SK-N-SH (cell line): Measurements from ENCODE around the gene HAUS8. TPM values are rescaled to one million over a fixed set of nuclear protein-coding genes. Genes with fewer than 3 reads are reported as not detected.
A peak's percentile ranks its signal among the peaks of the same experiment; 100 is the strongest.

ENCODE experiments used
- CTCF ChIA-PET: fragments of 300-600, 350-600 bp; formaldehyde crosslinking; extraction: SDS; loops from one replicate; lab custom pipeline; 2021; lab: Yijun Ruan, JAX
- POLR2A ChIA-PET: fragments of 350-600 bp; sonication (Branson Sonifier 250); formaldehyde crosslinking; extraction: SDS; loops from one replicate; lab custom pipeline; 2020; ENCODE audit warnings: antibody characterized with exemption, inconsistent platforms; lab: Yijun Ruan, JAX
- DNase-seq: peaks from one replicate; pipeline ENCODE4 v3.0.0; 2012
- H2AFZ ChIP-seq: fragments of 200-600 bp; sonication (generic); 2 replicates; pipeline ENCODE4 v1.8.1; 2016; ENCODE audit warnings: antibody characterized with exemption, mild to moderate bottlenecking, low read depth
- H3F3A ChIP-seq: fragments of 200-600 bp; sonication (generic); replicated peaks from 2 replicates; pipeline ENCODE3; 2016; ENCODE audit warnings: antibody characterized with exemption, mild to moderate bottlenecking; ENCODE audit not compliant: insufficient read depth
- H3K27ac ChIP-seq, 2 experiments: fragments of 200-500 bp in 1 of 2; fragments of 200-600 bp in 1 of 2; sonication (Bioruptor generic) in 1 of 2; sonication (generic), shearing (Covaris generic) in 1 of 2; 2 replicates each; pipeline versions ENCODE4 v1.5.1 to v1.6.1; 2014 to 2016; ENCODE audit warnings: low read depth in 2 of 2, inconsistent platforms in 1 of 2, low read length in 1 of 2, mild to moderate bottlenecking in 1 of 2, mixed read lengths in 1 of 2
- H3K27me3 ChIP-seq: fragments of 200-600 bp; sonication (generic), shearing (Covaris generic); 2 replicates; pipeline ENCODE4 v1.6.1; 2016; ENCODE audit warnings: mixed run types; ENCODE audit not compliant: insufficient read depth
- H3K36me3 ChIP-seq, 2 experiments: fragments of 200-500 bp in 1 of 2; fragments of 200-600 bp in 1 of 2; sonication (Bioruptor generic) in 1 of 2; sonication (generic) in 1 of 2; replicated peaks in 1 of 2; 2 replicates each; pipeline versions ENCODE3 to v1.5.1; 2014 to 2016; ENCODE audit warnings: low read length in 1 of 2, mild to moderate bottlenecking in 1 of 2; ENCODE audit not compliant: insufficient read depth in 2 of 2, control insufficient read depth in 1 of 2
- H3K4me1 ChIP-seq, 2 experiments: fragments of 200-500 bp in 1 of 2; fragments of 200-600 bp in 1 of 2; sonication (Bioruptor generic) in 1 of 2; sonication (generic), shearing (Covaris generic) in 1 of 2; 2 replicates each; pipeline versions ENCODE4 v1.5.1 to v1.6.1; 2014 to 2016; ENCODE audit warnings: low read depth in 1 of 2, low read length in 1 of 2, mixed run types in 1 of 2; ENCODE audit not compliant: insufficient read depth in 2 of 2, control insufficient read depth in 1 of 2
- H3K4me2 ChIP-seq: fragments of 200-600 bp; sonication (generic), shearing (Covaris generic); 2 replicates; pipeline ENCODE4 v1.6.1; 2017; ENCODE audit warnings: mixed run types
- H3K4me3 ChIP-seq, 2 experiments: fragments of 200-500 bp in 1 of 2; fragments of 200-600 bp in 1 of 2; sonication (Bioruptor generic) in 1 of 2; sonication (generic), shearing (Covaris generic) in 1 of 2; 2 replicates each; pipeline versions ENCODE4 v1.5.1 to v1.8.1; 2014 to 2016; ENCODE audit warnings: low read depth in 2 of 2, inconsistent platforms in 1 of 2, low read length in 1 of 2, mild to moderate bottlenecking in 1 of 2, mixed read lengths in 1 of 2, moderate library complexity in 1 of 2
- H3K79me2 ChIP-seq: fragments of 200-600 bp; sonication (generic); 2 replicates; pipeline ENCODE4 v1.8.1; 2017; ENCODE audit warnings: mild to moderate bottlenecking; ENCODE audit not compliant: insufficient read depth
- H3K9ac ChIP-seq: fragments of 200-600 bp; sonication (generic); 2 replicates; pipeline ENCODE4 v1.6.1; 2017; ENCODE audit warnings: mixed run types
- H3K9me2 ChIP-seq: fragments of 200-600 bp; sonication (generic); 2 replicates; pipeline ENCODE4 v1.6.1; 2017; ENCODE audit warnings: mixed run types
- H3K9me3 ChIP-seq: fragments of 200-600 bp; sonication (generic); 2 replicates; pipeline ENCODE4 v1.6.1; 2017; ENCODE audit warnings: mixed run types, mild to moderate bottlenecking, moderate library complexity
- H4K20me1 ChIP-seq: fragments of 200-600 bp; sonication (generic); 2 replicates; pipeline ENCODE4 v1.6.1; 2017; ENCODE audit warnings: mild to moderate bottlenecking, mixed run types; ENCODE audit not compliant: insufficient read depth
- EZH2phosphoT487 ChIP-seq: fragments of 200-600 bp; sonication (generic); IDR thresholded peaks from 2 replicates; pipeline ENCODE4 v1.6.1; 2017; ENCODE audit warnings: low read depth, mixed run types, mild to moderate bottlenecking, antibody characterized with exemption, moderate library complexity, borderline replicate concordance
- FOSL2 ChIP-seq: IDR thresholded peaks from 2 replicates; pipeline ENCODE4 v1.4.0; 2012; ENCODE audit warnings: low read depth, mild to moderate bottlenecking, moderate library complexity, borderline replicate concordance
- FOXJ3 ChIP-seq: sonication (generic); formaldehyde crosslinking; IDR thresholded peaks from 2 replicates; pipeline ENCODE4 v1.5.1; 2020; ENCODE audit warnings: mild to moderate bottlenecking, missing genetic modification reagents
- GABPA ChIP-seq: IDR thresholded peaks from 2 replicates; pipeline ENCODE4 v1.4.0; 2012; ENCODE audit warnings: low read depth, mild to moderate bottlenecking
- GATA2 ChIP-seq: sonication (generic); formaldehyde crosslinking; IDR thresholded peaks from 2 replicates; pipeline ENCODE4 v1.5.0; 2020; ENCODE audit warnings: mild to moderate bottlenecking, missing genetic modification reagents
- IRF3 ChIP-seq: fragments of 150-350 bp; IDR thresholded peaks from 2 replicates; pipeline ENCODE4 v1.6.1; 2016; ENCODE audit warnings: mild to moderate bottlenecking, low read depth, low read length
- MXI1 ChIP-seq: IDR thresholded peaks from 2 replicates; pipeline ENCODE4 v1.6.1; 2012; ENCODE audit warnings: mild to moderate bottlenecking, low read depth, low read length, improper control_type of control experiment
- NRF1 ChIP-seq: IDR thresholded peaks from 2 replicates; pipeline ENCODE4 v1.6.1; 2012; ENCODE audit warnings: low read depth, mild to moderate bottlenecking, low read length
- POLR2AphosphoS5 ChIP-seq: IDR thresholded peaks from 2 replicates; pipeline ENCODE4 v1.6.1; 2012; ENCODE audit warnings: low read depth, low read length
- RAD21 ChIP-seq: IDR thresholded peaks from 2 replicates; pipeline ENCODE4 v1.6.1; 2012; ENCODE audit warnings: mild to moderate bottlenecking, low read length
- RFX5 ChIP-seq: IDR thresholded peaks from 2 replicates; pipeline ENCODE4 v1.6.1; 2012; ENCODE audit warnings: mild to moderate bottlenecking, improper control_type of control experiment, low read length
- RXRA ChIP-seq: IDR thresholded peaks from 2 replicates; pipeline ENCODE4 v1.4.0; 2012; ENCODE audit warnings: low read depth, mild to moderate bottlenecking, borderline replicate concordance
- SIN3A ChIP-seq: IDR thresholded peaks from 2 replicates; pipeline ENCODE4 v1.6.1; 2012; ENCODE audit warnings: low read depth, mild to moderate bottlenecking, low read length, moderate library complexity, borderline replicate concordance
- SMC3 ChIP-seq: IDR thresholded peaks from 2 replicates; pipeline ENCODE4 v1.6.1; 2012; ENCODE audit warnings: low read depth, low read length, improper control_type of control experiment
- YY1 ChIP-seq: IDR thresholded peaks from 2 replicates; pipeline ENCODE4 v1.4.0; 2012; ENCODE audit warnings: low read depth, mild to moderate bottlenecking
- WGBS: methylation state at CpG from one replicate; pipeline ENCODE4 v1.1.6; 2017; ENCODE audit warnings: low lambda C conversion rate; 5-methylcytosine and 5-hydroxymethylcytosine counted together
- polyA plus RNA-seq, 3 experiments: library from polyadenylated mRNA; depleted of rRNA; stranded (reverse); fragments of >200 nt; gene quantifications; 2 replicates each; pipeline ENCODE4 v1.2.3, GENCODE V29; 2012
- TF ChIP-seq, protein P1 (sequence below): fragments of 150-350 bp; IDR thresholded peaks from 2 replicates; pipeline ENCODE4 v1.6.1; 2017; ENCODE audit warnings: antibody characterized with exemption, low read length, low read depth, borderline replicate concordance

Gene HAUS8
- polyA plus RNA-seq, 1 of the 3 experiments (the other 2 are of a cell fraction) = 9.6 TPM

GRCh38 chr19:17026706-17027534 lies 48.3 kb downstream of the HAUS8 start, which contains the start of gene CPAMD8:
TSS of gene CPAMD8 (minus strand) at chr19:17026810. CDS start at chr19:17026642, 168 bp downstream.
- TF ChIP-seq, protein P1, sequence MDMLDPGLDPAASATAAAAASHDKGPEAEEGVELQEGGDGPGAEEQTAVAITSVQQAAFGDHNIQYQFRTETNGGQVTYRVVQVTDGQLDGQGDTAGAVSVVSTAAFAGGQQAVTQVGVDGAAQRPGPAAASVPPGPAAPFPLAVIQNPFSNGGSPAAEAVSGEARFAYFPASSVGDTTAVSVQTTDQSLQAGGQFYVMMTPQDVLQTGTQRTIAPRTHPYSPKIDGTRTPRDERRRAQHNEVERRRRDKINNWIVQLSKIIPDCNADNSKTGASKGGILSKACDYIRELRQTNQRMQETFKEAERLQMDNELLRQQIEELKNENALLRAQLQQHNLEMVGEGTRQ = no peak
- TF ChIP-seq NRF1 (no peak), GABPA (no peak)
- Histone ChIP-seq H3K4me1 (no peaks in the 10 kb centered on the region), H2AFZ (no peak within 1 kb of the TSS), H3K27me3 (peaks cover 38% of the 10 kb centered on the region), H3K9me3 (no peaks in the 10 kb centered on the region), H3K9ac (no peak within 1 kb of the TSS), H3K9me2 (no peaks in the 10 kb centered on the region), H3K79me2 (no peaks in the 10 kb centered on the region), H4K20me1 (no peaks in the 10 kb centered on the region), H3K27ac (no peak within 1 kb of the TSS), H3K4me2 (no peak within 1 kb of the TSS), H3K36me3 (no peaks in the 10 kb centered on the region), H3F3A (no peaks in the 10 kb centered on the region), H3K4me3 (no peak within 1 kb of the TSS)
- POLR2A ChIA-PET = no interaction called here
- WGBS = 5% methylated on average over 18 of the region's 67 CpGs
- peak; percentile 59 for DNase-seq
- CTCF ChIA-PET = no interaction called here

- no peaks in the 10 kb centered on the region for H4K20me1 ChIP-seq
- no peak overlapping the region for H3K4me3 ChIP-seq
- no peak overlapping the region for H3K9ac ChIP-seq
- no peaks in the 10 kb centered on the region for H3K9me3 ChIP-seq
- DNase-seq = no peak
- H2AFZ ChIP-seq = no peak overlapping the region
- no peak overlapping the region for H3K27ac ChIP-seq
- no peaks in the 10 kb centered on the region for H3K9me2 ChIP-seq
- no peaks in the 10 kb centered on the region for H3K79me2 ChIP-seq
- TF ChIP-seq RAD21 = no peak
- no peak for TF ChIP-seq GATA2 (CRISPR knock-in tag)
- no peak for TF ChIP-seq GABPA
- no peak for TF ChIP-seq RFX5
- no peak for TF ChIP-seq FOXJ3 (CRISPR knock-in tag)
- no peak for TF ChIP-seq YY1
- no peak overlapping the region for H3K4me2 ChIP-seq
- POLR2A ChIA-PET = no interaction called here
- WGBS = 10% methylated on average over 19 of the region's 40 CpGs
- H3K4me1 ChIP-seq = no peaks in the 10 kb centered on the region
- H3K36me3 ChIP-seq = no peaks in the 10 kb centered on the region
- CTCF ChIA-PET = interaction anchor here (1.5 kb wide), 1 partner anchor 26 kb away, joined by 4 read pairs; no protein-coding TSS in a partner anchor
- H3K27me3 ChIP-seq = peaks cover 38% of the 10 kb centered on the region
- no peaks in the 10 kb centered on the region for H3F3A ChIP-seq
Observed at GRCh38 chr19:17025991-17026658, 49.1 kb downstream of the HAUS8 start.

- POLR2A ChIA-PET = no interaction called here
- no peaks in the 10 kb centered on the region for H3K4me1 ChIP-seq
- no peak overlapping the region for H3K4me3 ChIP-seq
- H3K27me3 ChIP-seq = peaks cover 38% of the 10 kb centered on the region
- no peak overlapping the region for H3K9ac ChIP-seq
- H3F3A ChIP-seq = no peaks in the 10 kb centered on the region
- no peaks in the 10 kb centered on the region for H4K20me1 ChIP-seq
- 13% methylated on average over 6 of the region's 6 CpGs for WGBS
- TF ChIP-seq RXRA (no peak), IRF3 (no peak), SIN3A (no peak), FOSL2 (no peak), POLR2AphosphoS5 (no peak), SMC3 (no peak), NRF1 (no peak), EZH2phosphoT487 (no peak), RAD21 (no peak), MXI1 (no peak)
- CTCF ChIA-PET = interaction anchor here (1.5 kb wide), 1 partner anchor 27 kb away, joined by 4 read pairs; no protein-coding TSS in a partner anchor
- H2AFZ ChIP-seq = no peak overlapping the region
- H3K27ac ChIP-seq = no peak overlapping the region
- H3K79me2 ChIP-seq = no peaks in the 10 kb centered on the region
- H3K36me3 ChIP-seq = no peaks in the 10 kb centered on the region
- H3K4me2 ChIP-seq = no peak overlapping the region
- DNase-seq = no peak
- no peaks in the 10 kb centered on the region for H3K9me3 ChIP-seq
- H3K9me2 ChIP-seq = no peaks in the 10 kb centered on the region
Observed at GRCh38 chr19:17025361-17025760, 49.9 kb downstream of the HAUS8 start.
